Natural killer cell (primary cell): Measurements from ENCODE around the gene GEMIN5. TPM values are rescaled to one million over a fixed set of nuclear protein-coding genes. Genes with fewer than 3 reads are reported as not detected.
"Not testable (repeated sequence)": the region's sequence is repeated elsewhere in the genome, so short reads cannot be mapped to it uniquely, and the experiment has no call there.

Source experiments
- ATAC-seq, 3 donors: fragments of 150-1000 bp in 2 of 3; fragments of 200-7000 bp in 1 of 3; cut with Tn5 transposase; 1 replicate in 1 of 3; 2 replicates in 2 of 3; pipeline ENCODE4 v1.10.0; 2021; ENCODE audit warnings: mild to moderate bottlenecking in 2 of 3, moderate library complexity in 2 of 3
- DNase-seq, 2 donors: peaks; one replicate each; pipeline versions ENCODE4 v3.0.0 to v3.0.0-alpha.2; 2013 to 2021; ENCODE audit warnings: mixed read lengths in 1 of 2
- H3K27ac ChIP-seq: one replicate; pipeline ENCODE4 v1.5.1; 2013; ENCODE audit warnings: mild to moderate bottlenecking, low read length
- H3K27me3 ChIP-seq: one replicate; pipeline ENCODE4 v1.6.1; 2013; ENCODE audit warnings: low read length; ENCODE audit not compliant: control insufficient read depth, insufficient read depth
- H3K36me3 ChIP-seq: one replicate; pipeline ENCODE4 v1.6.1; 2013; ENCODE audit warnings: low read length; ENCODE audit not compliant: control insufficient read depth, insufficient read depth
- H3K4me1 ChIP-seq: one replicate; pipeline ENCODE4 v1.6.1; 2013; ENCODE audit warnings: low read length; ENCODE audit not compliant: control insufficient read depth, insufficient read depth
- H3K4me3 ChIP-seq: one replicate; pipeline ENCODE4 v1.5.1; 2013; ENCODE audit warnings: low read length
- H3K9me3 ChIP-seq: one replicate; pipeline ENCODE4 v1.6.1; 2013; ENCODE audit warnings: low read length; ENCODE audit not compliant: control insufficient read depth, insufficient read depth
- H3K27ac Mint-ChIP-seq, 2 donors: one replicate each; pipeline ENCODE4 v1.8.0; 2022; ENCODE audit warnings: mild to moderate bottlenecking in 2 of 2, mixed read lengths in 2 of 2, moderate library complexity in 1 of 2
- H3K27me3 Mint-ChIP-seq, 2 donors: one replicate each; pipeline ENCODE4 v1.8.0; 2022; ENCODE audit warnings: low read depth in 2 of 2, mixed read lengths in 2 of 2
- H3K36me3 Mint-ChIP-seq: one replicate; pipeline ENCODE4 v1.8.0; 2022; ENCODE audit warnings: mixed read lengths
- H3K4me1 Mint-ChIP-seq, 2 donors: one replicate each; pipeline ENCODE4 v1.8.0; 2022; ENCODE audit warnings: mixed read lengths in 2 of 2
- H3K4me3 Mint-ChIP-seq: one replicate; pipeline ENCODE4 v1.8.0; 2022; ENCODE audit warnings: mild to moderate bottlenecking, moderate library complexity, mixed read lengths
- H3K9me3 Mint-ChIP-seq, 2 donors: one replicate each; pipeline ENCODE4 v1.8.0; 2022; ENCODE audit warnings: mixed read lengths in 2 of 2
- WGBS: methylation state at CpG from one replicate; pipeline ENCODE4 v1.1.7; 2013; ENCODE audit warnings: missing lambda C conversion rate; ENCODE audit not compliant: insufficient coverage; 5-methylcytosine and 5-hydroxymethylcytosine counted together
- intact Hi-C: fragments of 100-400 bp; cut with micrococcal nuclease; formaldehyde crosslinking; loops from one replicate; pipeline ENCODE4 v1.14.2; 2022
- total RNA-seq, 4 donors: library from RNA; stranded (reverse); fragments of 120-200 nt in 1 of 4; gene quantifications; one replicate each; pipeline versions ENCODE4 v1.2.3 to v1.2.4, GENCODE V29; 2013 to 2022
- TF ChIP-seq, protein P1 (sequence below): fragments of 200-600 bp; IDR thresholded peaks from one replicate; pipeline ENCODE4 v1.8.0; 2022; ENCODE audit warnings: antibody characterized with exemption

GEMIN5 gene, protein sequence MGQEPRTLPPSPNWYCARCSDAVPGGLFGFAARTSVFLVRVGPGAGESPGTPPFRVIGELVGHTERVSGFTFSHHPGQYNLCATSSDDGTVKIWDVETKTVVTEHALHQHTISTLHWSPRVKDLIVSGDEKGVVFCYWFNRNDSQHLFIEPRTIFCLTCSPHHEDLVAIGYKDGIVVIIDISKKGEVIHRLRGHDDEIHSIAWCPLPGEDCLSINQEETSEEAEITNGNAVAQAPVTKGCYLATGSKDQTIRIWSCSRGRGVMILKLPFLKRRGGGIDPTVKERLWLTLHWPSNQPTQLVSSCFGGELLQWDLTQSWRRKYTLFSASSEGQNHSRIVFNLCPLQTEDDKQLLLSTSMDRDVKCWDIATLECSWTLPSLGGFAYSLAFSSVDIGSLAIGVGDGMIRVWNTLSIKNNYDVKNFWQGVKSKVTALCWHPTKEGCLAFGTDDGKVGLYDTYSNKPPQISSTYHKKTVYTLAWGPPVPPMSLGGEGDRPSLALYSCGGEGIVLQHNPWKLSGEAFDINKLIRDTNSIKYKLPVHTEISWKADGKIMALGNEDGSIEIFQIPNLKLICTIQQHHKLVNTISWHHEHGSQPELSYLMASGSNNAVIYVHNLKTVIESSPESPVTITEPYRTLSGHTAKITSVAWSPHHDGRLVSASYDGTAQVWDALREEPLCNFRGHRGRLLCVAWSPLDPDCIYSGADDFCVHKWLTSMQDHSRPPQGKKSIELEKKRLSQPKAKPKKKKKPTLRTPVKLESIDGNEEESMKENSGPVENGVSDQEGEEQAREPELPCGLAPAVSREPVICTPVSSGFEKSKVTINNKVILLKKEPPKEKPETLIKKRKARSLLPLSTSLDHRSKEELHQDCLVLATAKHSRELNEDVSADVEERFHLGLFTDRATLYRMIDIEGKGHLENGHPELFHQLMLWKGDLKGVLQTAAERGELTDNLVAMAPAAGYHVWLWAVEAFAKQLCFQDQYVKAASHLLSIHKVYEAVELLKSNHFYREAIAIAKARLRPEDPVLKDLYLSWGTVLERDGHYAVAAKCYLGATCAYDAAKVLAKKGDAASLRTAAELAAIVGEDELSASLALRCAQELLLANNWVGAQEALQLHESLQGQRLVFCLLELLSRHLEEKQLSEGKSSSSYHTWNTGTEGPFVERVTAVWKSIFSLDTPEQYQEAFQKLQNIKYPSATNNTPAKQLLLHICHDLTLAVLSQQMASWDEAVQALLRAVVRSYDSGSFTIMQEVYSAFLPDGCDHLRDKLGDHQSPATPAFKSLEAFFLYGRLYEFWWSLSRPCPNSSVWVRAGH (N-terminal part only)
- 10 to 100 TPM in 1 of 3 donors, 1 to 10 TPM in 2; 6.3 to 12.7 (median 7.8) TPM for total RNA-seq
- total RNA-seq (2013): 14.4 TPM

DNA sequence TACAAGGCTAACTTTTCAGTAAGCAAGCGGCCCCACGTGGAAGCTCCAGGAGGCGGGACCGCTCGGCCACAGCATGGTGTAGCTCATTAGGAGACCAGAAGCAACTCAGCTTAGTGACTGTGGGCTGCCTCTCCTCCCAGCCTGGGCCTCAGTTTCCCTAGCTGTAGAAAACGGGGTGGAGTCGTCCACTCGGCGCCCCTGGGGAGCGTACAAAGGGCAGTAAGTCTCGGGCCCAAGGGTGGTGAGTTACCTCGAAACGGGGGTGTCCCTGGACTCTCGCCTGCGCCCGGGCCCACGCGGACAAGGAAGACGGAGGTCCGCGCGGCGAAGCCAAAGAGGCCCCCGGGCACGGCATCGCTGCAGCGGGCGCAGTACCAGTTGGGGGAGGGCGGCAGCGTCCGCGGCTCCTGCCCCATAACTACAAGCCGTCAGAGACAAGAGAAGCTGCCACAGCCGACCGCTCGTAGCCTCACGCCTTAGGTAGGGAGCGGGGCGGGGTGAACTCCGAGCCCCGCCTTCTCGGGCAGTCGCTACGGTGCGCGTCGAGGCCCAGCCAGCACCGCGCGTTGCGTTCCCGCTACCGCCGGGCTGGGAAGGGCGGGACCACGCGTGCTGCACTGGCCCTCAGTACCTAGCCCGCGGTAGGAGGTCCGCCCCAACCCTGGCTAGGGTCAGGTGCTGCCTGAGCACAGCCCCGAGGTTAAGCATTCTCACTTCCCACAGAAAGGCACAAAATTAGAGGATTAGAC, at the start of gene GEMIN5:
Gene GEMIN5, minus strand, starts transcription at position 494 of the 749 bp plus-strand sequence. Its CDS starts 78 bp downstream, at position 416.
- intact Hi-C loops: loop anchor here (5.0 kb wide), 1 partner anchor 181 kb away; the partner anchor contains the start of gene LARP1
- peak; percentile 78 to 92 for DNase-seq
- Histone ChIP-seq H3K27ac (peak within 1 kb of the TSS; percentile 49), H3K4me1 (peaks cover 23% of the 10 kb centered on the region), H3K9me3 (no peaks in the 10 kb centered on the region), H3K36me3 (peaks cover 3% of the 10 kb centered on the region), H3K4me3 (peak within 1 kb of the TSS; percentile 73), H3K27me3 (no peaks in the 10 kb centered on the region)
- H3K4me1 Mint-ChIP-seq: peaks cover 30 to 41% of the 10 kb centered on the region in 2 donors
- peak; percentile 90 to 96 (median 92) for ATAC-seq
- peak within 1 kb of the TSS; percentile 88 to 97 for H3K27ac Mint-ChIP-seq
- WGBS: under 1% methylated on average over 61 of the region's 61 CpGs
- no peaks in the 10 kb centered on the region for H3K27me3 Mint-ChIP-seq
- TF ChIP-seq, protein P1, sequence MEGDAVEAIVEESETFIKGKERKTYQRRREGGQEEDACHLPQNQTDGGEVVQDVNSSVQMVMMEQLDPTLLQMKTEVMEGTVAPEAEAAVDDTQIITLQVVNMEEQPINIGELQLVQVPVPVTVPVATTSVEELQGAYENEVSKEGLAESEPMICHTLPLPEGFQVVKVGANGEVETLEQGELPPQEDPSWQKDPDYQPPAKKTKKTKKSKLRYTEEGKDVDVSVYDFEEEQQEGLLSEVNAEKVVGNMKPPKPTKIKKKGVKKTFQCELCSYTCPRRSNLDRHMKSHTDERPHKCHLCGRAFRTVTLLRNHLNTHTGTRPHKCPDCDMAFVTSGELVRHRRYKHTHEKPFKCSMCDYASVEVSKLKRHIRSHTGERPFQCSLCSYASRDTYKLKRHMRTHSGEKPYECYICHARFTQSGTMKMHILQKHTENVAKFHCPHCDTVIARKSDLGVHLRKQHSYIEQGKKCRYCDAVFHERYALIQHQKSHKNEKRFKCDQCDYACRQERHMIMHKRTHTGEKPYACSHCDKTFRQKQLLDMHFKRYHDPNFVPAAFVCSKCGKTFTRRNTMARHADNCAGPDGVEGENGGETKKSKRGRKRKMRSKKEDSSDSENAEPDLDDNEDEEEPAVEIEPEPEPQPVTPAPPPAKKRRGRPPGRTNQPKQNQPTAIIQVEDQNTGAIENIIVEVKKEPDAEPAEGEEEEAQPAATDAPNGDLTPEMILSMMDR: no peak
- no peaks in the 10 kb centered on the region for H3K36me3 Mint-ChIP-seq
- peak within 1 kb of the TSS; percentile 99 for H3K4me3 Mint-ChIP-seq
- no peaks in the 10 kb centered on the region for H3K9me3 Mint-ChIP-seq

DNA sequence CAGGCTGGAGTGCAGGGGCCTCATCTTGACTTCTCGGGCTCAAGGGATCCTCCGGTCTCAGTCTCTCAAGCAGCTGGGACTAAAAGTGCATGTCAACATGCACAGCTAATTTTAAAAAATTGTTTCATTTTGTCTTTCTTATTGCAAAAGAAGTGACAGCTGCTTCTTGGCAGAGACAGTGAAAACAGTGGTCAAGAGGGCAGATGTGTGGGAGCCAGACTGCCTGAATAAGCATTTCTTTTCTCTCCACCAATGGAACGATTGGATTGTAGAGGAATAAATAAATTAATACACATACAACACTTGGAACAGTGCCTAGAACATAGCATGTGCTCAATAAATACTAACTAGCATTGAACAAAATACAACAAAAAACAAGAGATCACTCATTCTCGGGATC, 48.1 kb upstream of the GEMIN5 start:
- ATAC-seq: no peak
- H3K36me3 ChIP-seq: no peaks in the 10 kb centered on the region
- 88% methylated on average over 2 of the region's 4 CpGs for WGBS
- Mint-ChIP-seq H3K27ac (no peak overlapping the region), H3K4me3 (no peak overlapping the region), H3K36me3 (no peaks in the 10 kb centered on the region), H3K9me3 (no peaks in the 10 kb centered on the region), H3K4me1 (no peaks in the 10 kb centered on the region), H3K27me3 (peaks cover 8 to 11% of the 10 kb centered on the region in 2 donors)
- H3K4me3 ChIP-seq: no peak overlapping the region
- intact Hi-C loops: no loop called here
- no peaks in the 10 kb centered on the region for H3K9me3 ChIP-seq
- H3K4me1 ChIP-seq: no peaks in the 10 kb centered on the region
- DNase-seq: no peak
- no peaks in the 10 kb centered on the region for H3K27me3 ChIP-seq
- no peak overlapping the region for H3K27ac ChIP-seq
- TF ChIP-seq, protein P1: no peak

DNA sequence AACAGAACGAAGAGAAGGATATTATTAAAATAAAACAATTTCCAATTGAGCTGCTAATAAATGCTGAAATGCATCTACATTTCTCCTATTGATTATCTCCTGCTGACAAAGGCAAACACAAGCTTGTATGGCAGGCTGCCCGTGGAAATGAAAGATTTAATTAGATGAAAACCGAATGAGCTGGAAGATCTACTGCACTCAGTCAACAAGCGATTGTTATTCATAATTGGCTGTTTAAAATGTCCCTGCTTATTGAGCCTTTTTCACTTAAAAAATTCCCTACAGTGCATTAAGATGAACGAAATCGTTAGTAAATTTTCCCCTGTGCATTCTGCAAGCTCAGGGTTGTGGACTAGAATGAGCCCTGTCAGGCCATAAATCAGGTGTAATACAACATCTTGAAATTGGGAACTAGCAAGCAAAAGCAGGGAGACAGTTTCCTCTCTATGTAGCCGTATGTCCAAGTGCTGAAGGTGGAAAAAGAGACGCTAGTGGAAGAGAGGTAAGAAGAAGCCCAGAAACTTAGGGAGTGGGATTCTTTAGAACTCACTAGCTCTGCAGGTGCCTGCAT, 47.0 kb upstream of the GEMIN5 start:
- H3K4me1 ChIP-seq: no peaks in the 10 kb centered on the region
- no peak overlapping the region for H3K27ac ChIP-seq
- Mint-ChIP-seq H3K4me3 (no peak overlapping the region), H3K9me3 (no peaks in the 10 kb centered on the region), H3K36me3 (no peaks in the 10 kb centered on the region), H3K27me3 (peaks cover 8 to 11% of the 10 kb centered on the region in 2 donors), H3K27ac (no peak overlapping the region), H3K4me1 (no peaks in the 10 kb centered on the region)
- H3K36me3 ChIP-seq: no peaks in the 10 kb centered on the region
- ATAC-seq (no peak), DNase-seq (no peak)
- H3K9me3 ChIP-seq: no peaks in the 10 kb centered on the region
- 60% methylated on average over 8 of the region's 8 CpGs for WGBS
- H3K4me3 ChIP-seq: no peak overlapping the region
- intact Hi-C loops: no loop called here
- no peaks in the 10 kb centered on the region for H3K27me3 ChIP-seq
- TF ChIP-seq, protein P1: no peak

DNA sequence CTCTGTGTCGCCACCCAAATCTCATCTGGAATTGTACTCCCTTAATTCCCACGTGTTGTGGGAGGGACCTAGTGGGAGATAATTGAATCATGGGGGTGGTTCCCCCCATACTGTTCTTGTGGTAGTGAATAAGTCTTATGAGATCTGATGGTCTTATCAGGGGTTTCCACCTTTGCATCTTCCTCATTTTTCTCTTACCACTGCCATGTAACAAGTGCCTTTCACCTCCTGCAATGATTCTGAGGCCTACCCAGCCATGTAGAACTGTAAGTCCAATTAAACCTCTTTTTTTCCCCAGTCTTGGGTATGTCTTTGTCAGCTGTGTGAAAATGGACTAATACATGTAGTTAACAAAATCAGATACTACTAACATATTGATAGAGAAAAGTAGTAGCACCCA, 40.3 kb upstream of the GEMIN5 start:
- ATAC-seq, H3K27me3 ChIP-seq, H3K4me3 Mint-ChIP-seq, H3K27me3 Mint-ChIP-seq, H3K4me3 ChIP-seq, H3K9me3 ChIP-seq, intact Hi-C loops, DNase-seq, H3K27ac Mint-ChIP-seq, H3K9me3 Mint-ChIP-seq, H3K4me1 Mint-ChIP-seq, H3K4me1 ChIP-seq, H3K36me3 ChIP-seq, H3K36me3 Mint-ChIP-seq, H3K27ac ChIP-seq: not testable (repeated sequence)
- no CpG with 5 or more reads among the region's 2 CpGs for WGBS
